Measurements from ENCODE around the gene CAGE1. TPM values are rescaled to one million over a fixed set of nuclear protein-coding genes. Genes with fewer than 3 reads are reported as not detected.
A peak's percentile ranks its signal among the peaks of the same experiment; 100 is the strongest.

The CAGE1 gene
- total and polyA plus RNA-seq, 10 of the 15 experiments (the other 5 are each of a cell fraction or from before 2014, with no cell fraction given), result 0.03 to 0.42 (median 0.08) TPM; not detected in 3

- H2AFZ ChIP-seq (ENCODE audit: control insufficient read depth, low read depth, low read length), result peak overlapping the region; percentile 81
- peak; percentile 92 for ATAC-seq
- H3K79me2 ChIP-seq (ENCODE audit: control insufficient read depth, insufficient read depth, low read length), result no peaks in the 10 kb centered on the region
- 5% methylated on average over 7 of the region's 7 CpGs for WGBS (ENCODE audit: insufficient coverage, insufficient replicate concordance, low lambda C conversion rate, missing lambda C conversion rate)
- ChIA-PET CTCF (interaction anchor here (1.0 to 2.8 kb wide), 7 partner anchors 11 to 290 kb away, joined by 3 to 11 read pairs (median 6); partner anchors contain the start of gene SSR1), RAD21 (ENCODE audit: unreplicated experiment) (interaction anchor here (1.9 to 2.1 kb wide), 2 partner anchors 48 to 65 kb away, joined by 7 to 17 read pairs; partner anchors contain the start of genes CAGE1 and RIOK1), POLR2A (interaction anchor here (0.8 to 0.9 kb wide), 3 partner anchors 8 to 10 kb away, joined by 3 to 4 read pairs (median 3); no protein-coding TSS in a partner anchor), SMC1A (ENCODE audit: uncharacterized antibody, unreplicated experiment) (interaction anchor here (0.8 to 3.0 kb wide), 11 partner anchors 8 to 648 kb away, joined by 3 to 17 read pairs (median 6); partner anchors contain the start of gene SSR1)
- BruUV-seq (replicated peaks), result no TSS peak
- peak overlapping the region; percentile 59; the same call in 1 of the 2 replicates for H3K4me2 ChIP-seq (ENCODE audit: control insufficient read depth, insufficient read depth)
- H3K9me3 ChIP-seq (replicated peaks; ENCODE audit: control insufficient read depth, insufficient read depth, low read length), result no peaks in the 10 kb centered on the region; the same call in 2 of the 3 replicates
- TF ChIP-seq IKZF1 (conservative IDR thresholded peaks at IDR 0.05) (peak; percentile 45), EP300 (IDR thresholded peaks at IDR 0.05; ENCODE audit: borderline replicate concordance in 1 of 2, control insufficient read depth in 1 of 2, low read depth in 2 of 2, low read length in 2 of 2) (0 out of 4 replicates have a peak, but pooled peaks of 1 of the 2 experiments have one; percentile 12), PKNOX1 (IDR thresholded peaks at IDR 0.05) (0 out of 2 replicates have a peak, but pooled peaks have one; percentile 46), MTA2 (IDR thresholded peaks at IDR 0.05; ENCODE audit: low read depth) (0 out of 2 replicates have a peak, but pooled peaks have one; percentile 18), IKZF2 (IDR thresholded peaks at IDR 0.05) (peak; percentile 50 to 54; a peak in 2 of 4 replicates), WRNIP1 (IDR thresholded peaks at IDR 0.05; ENCODE audit: borderline replicate concordance, low read depth, low read length) (no peak), MYC (IDR thresholded peaks at IDR 0.05; ENCODE audit: insufficient read depth, insufficient read length, insufficient replicate concordance, low read length, severe bottlenecking) (no peak), SPI1 (IDR thresholded peaks at IDR 0.05; ENCODE audit: borderline replicate concordance, insufficient read depth, low read depth, low read length) (peak; percentile 86), RUNX3 (IDR thresholded peaks at IDR 0.05; ENCODE audit: low read length) (peak; percentile 57; the same call in 1 of the 2 replicates), EED (IDR thresholded peaks at IDR 0.05; ENCODE audit: low read depth) (peak; percentile 62; the same call in 1 of the 2 replicates)
- TF ChIP-seq, protein P1, sequence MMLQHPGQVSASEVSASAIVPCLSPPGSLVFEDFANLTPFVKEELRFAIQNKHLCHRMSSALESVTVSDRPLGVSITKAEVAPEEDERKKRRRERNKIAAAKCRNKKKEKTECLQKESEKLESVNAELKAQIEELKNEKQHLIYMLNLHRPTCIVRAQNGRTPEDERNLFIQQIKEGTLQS (IDR thresholded peaks at IDR 0.05; ENCODE audit: borderline replicate concordance, extremely low read depth, low read depth, low read length), result no peak
- no peak for DNase-seq (ENCODE audit: low read depth, low spot score)
- no peak overlapping the region for H3K4me3 ChIP-seq
- in situ Hi-C loops (cut with MboI) (no loop called here), intact Hi-C loops (cut with micrococcal nuclease; ENCODE audit: unreplicated experiment) (no loop called here)
- no peak overlapping the region for H3K9ac ChIP-seq (ENCODE audit: control insufficient read depth, insufficient read depth, low read length)
- H3K36me3 ChIP-seq (ENCODE audit: control insufficient read depth in 2 of 2, insufficient read depth in 2 of 2, low read length in 1 of 2), result no peaks in the 10 kb centered on the region
- no peak overlapping the region for H3K27ac ChIP-seq (ENCODE audit: control insufficient read depth, insufficient read depth)
- H3K27me3 ChIP-seq (replicated peaks in 1 of 2; ENCODE audit: control insufficient read depth in 2 of 2, insufficient read depth in 2 of 2, low read length in 1 of 2), result no peaks in the 10 kb centered on the region
- FAIRE-seq, result no peak
- peaks cover 6% of the 10 kb centered on the region for H3K4me1 ChIP-seq (ENCODE audit: control insufficient read depth, insufficient read depth, low read length)
- H4K20me1 ChIP-seq (ENCODE audit: control insufficient read depth, insufficient read depth), result no peaks in the 10 kb centered on the region
Measured at GRCh38 chr6:7324520-7324919, 65.0 kb downstream of the CAGE1 start.

Data from GM12878 (cell line).